HepG2 (cell line): ENCODE results near the gene TPX2. TPM values are rescaled to one million over a fixed set of nuclear protein-coding genes. Genes with fewer than 3 reads are reported as not detected.

Source experiments
- AHR ChIP-seq: IDR thresholded peaks from 2 replicates; pipeline ENCODE4 v1.6.1; 2018; ENCODE audit warnings: missing genetic modification reagents, missing compliant biosample characterization
- CAMTA2 ChIP-seq: sonication (generic); formaldehyde crosslinking; IDR thresholded peaks from 2 replicates; pipeline ENCODE4 v1.4.0; 2020; ENCODE audit warnings: mild to moderate bottlenecking, missing genetic modification reagents, borderline replicate concordance
- CBX5 ChIP-seq: sonication (generic); formaldehyde crosslinking; IDR thresholded peaks from 2 replicates; pipeline ENCODE4 v1.4.0; 2020; ENCODE audit warnings: missing genetic modification reagents, borderline replicate concordance
- CEBPG ChIP-seq: IDR thresholded peaks from 2 replicates; pipeline ENCODE4 v1.6.1; 2016
- FOXM1 ChIP-seq: sonication (generic); formaldehyde crosslinking; IDR thresholded peaks from 2 replicates; pipeline ENCODE4 v1.5.0; 2020; ENCODE audit warnings: missing genetic modification reagents
- HIC2 ChIP-seq: sonication (generic); formaldehyde crosslinking; IDR thresholded peaks from 2 replicates; pipeline ENCODE4 v1.9.0; 2022; ENCODE audit warnings: low read depth, missing genetic modification reagents
- MAF1 ChIP-seq: sonication (generic); formaldehyde crosslinking; IDR thresholded peaks from 2 replicates; pipeline ENCODE4 v1.5.0; 2020; ENCODE audit warnings: missing genetic modification reagents, borderline replicate concordance
- MAZ ChIP-seq, 2 experiments: sonication (generic) in 1 of 2; formaldehyde crosslinking in 1 of 2; IDR thresholded peaks; 2 replicates each; pipeline versions ENCODE4 v1.5.0 to v1.6.1; 2012 to 2020; ENCODE audit warnings: low read depth in 2 of 2, mild to moderate bottlenecking in 2 of 2, borderline replicate concordance in 1 of 2, improper control_type of control experiment in 1 of 2, low read length in 1 of 2, missing genetic modification reagents in 1 of 2, moderate library complexity in 1 of 2
- NCOA5 ChIP-seq: sonication (generic); formaldehyde crosslinking; IDR thresholded peaks from 2 replicates; pipeline ENCODE4 v1.4.0; 2020; ENCODE audit warnings: missing genetic modification reagents
- NR2F2 ChIP-seq: IDR thresholded peaks from 2 replicates; pipeline ENCODE4 v1.6.1; 2012; ENCODE audit warnings: low read depth, inconsistent platforms, borderline replicate concordance
- RBFOX2 ChIP-seq: fragments of 200-400 bp; formaldehyde crosslinking; IDR thresholded peaks from 2 replicates; pipeline ENCODE4 v1.6.1; 2017; ENCODE audit warnings: low read depth, mild to moderate bottlenecking, low read length
- RORA ChIP-seq: sonication (generic); formaldehyde crosslinking; IDR thresholded peaks from 2 replicates; pipeline ENCODE4 v1.5.0; 2020; ENCODE audit warnings: mild to moderate bottlenecking, missing genetic modification reagents, moderate library complexity
- RXRB ChIP-seq: IDR thresholded peaks from 2 replicates; pipeline ENCODE4 v1.6.1; 2016; ENCODE audit warnings: borderline replicate concordance, missing genetic modification reagents, missing compliant biosample characterization
- SYNCRIP ChIP-seq: fragments of 200-400 bp; formaldehyde crosslinking; IDR thresholded peaks from 2 replicates; pipeline ENCODE4 v1.6.1; 2018; ENCODE audit warnings: mild to moderate bottlenecking, low read depth, low read length; ENCODE audit not compliant: insufficient read depth
- THYN1 ChIP-seq: sonication (generic); formaldehyde crosslinking; IDR thresholded peaks from 2 replicates; pipeline ENCODE4 v1.8.1; 2023; ENCODE audit warnings: low read depth, mild to moderate bottlenecking, moderate library complexity, missing genetic modification reagents, borderline replicate concordance
- TSC22D2 ChIP-seq: sonication (generic); formaldehyde crosslinking; IDR thresholded peaks from 2 replicates; pipeline ENCODE4 v1.5.1; 2020; ENCODE audit warnings: missing genetic modification reagents, mild to moderate bottlenecking, borderline replicate concordance
- ZBTB7A ChIP-seq: sonication (generic); formaldehyde crosslinking; IDR thresholded peaks from 2 replicates; pipeline ENCODE4 v1.8.0; 2022; ENCODE audit warnings: mild to moderate bottlenecking, missing genetic modification reagents
- ZFP90 ChIP-seq: sonication (generic); formaldehyde crosslinking; IDR thresholded peaks from 2 replicates; pipeline ENCODE4 v1.8.0; 2022; ENCODE audit warnings: missing genetic modification reagents, mild to moderate bottlenecking, inconsistent platforms, borderline replicate concordance
- ZNF251 ChIP-seq: sonication (generic); formaldehyde crosslinking; IDR thresholded peaks from 2 replicates; pipeline ENCODE4 v1.9.0; 2021; ENCODE audit warnings: mild to moderate bottlenecking, missing genetic modification reagents
- ZNF441 ChIP-seq: sonication (generic); formaldehyde crosslinking; IDR thresholded peaks from 2 replicates; pipeline ENCODE4 v1.7.0; 2021; ENCODE audit warnings: missing genetic modification reagents, borderline replicate concordance
- ZNF619 ChIP-seq: sonication (generic); formaldehyde crosslinking; IDR thresholded peaks from 2 replicates; pipeline ENCODE4 v1.4.0; 2020; ENCODE audit warnings: mild to moderate bottlenecking, missing genetic modification reagents
- polyA plus RNA-seq, 8 experiments: library from polyadenylated mRNA; depleted of rRNA in 3 of 8; stranded (reverse) in 7 of 8; unstranded in 1 of 8; fragments of >200 nt; fragmentation: Illumina TruSeq in 4 of 8; extraction: Trizol in 4 of 8; gene quantifications; 2 replicates each; pipeline versions ENCODE4 v1.2.1 to v1.2.3, GENCODE V29; 2011 to 2016; ENCODE audit warnings: low read depth in 4 of 8, missing spikeins in 1 of 8, mixed read lengths in 1 of 8; ENCODE audit not compliant: insufficient read depth in 1 of 8
- total RNA-seq, 5 experiments: library from RNA; depleted of rRNA; stranded (reverse); fragments of >200 nt; fragmentation: Illumina TruSeq; extraction: Trizol; gene quantifications; 2 replicates each; pipeline ENCODE4 v1.2.3, GENCODE V29; 2016; ENCODE audit warnings: low read depth in 1 of 5
- TF ChIP-seq, protein P1 (sequence below): sonication (generic); formaldehyde crosslinking; IDR thresholded peaks from 2 replicates; pipeline ENCODE4 v1.4.0; 2020; ENCODE audit warnings: missing genetic modification reagents
- TF ChIP-seq, protein P2 (sequence below): sonication (generic); formaldehyde crosslinking; IDR thresholded peaks from 2 replicates; pipeline ENCODE4 v1.4.0; 2020; ENCODE audit warnings: missing genetic modification reagents
- TF ChIP-seq, protein P3 (sequence below): sonication (generic); formaldehyde crosslinking; IDR thresholded peaks from 2 replicates; pipeline ENCODE4 v1.4.0; 2020; ENCODE audit warnings: missing genetic modification reagents

The TPX2 gene
- total and polyA plus RNA-seq, 2 of the 13 experiments (the other 11 are each of a cell fraction or from before 2014, with no cell fraction given), result 34.3 to 124 TPM

DNA sequence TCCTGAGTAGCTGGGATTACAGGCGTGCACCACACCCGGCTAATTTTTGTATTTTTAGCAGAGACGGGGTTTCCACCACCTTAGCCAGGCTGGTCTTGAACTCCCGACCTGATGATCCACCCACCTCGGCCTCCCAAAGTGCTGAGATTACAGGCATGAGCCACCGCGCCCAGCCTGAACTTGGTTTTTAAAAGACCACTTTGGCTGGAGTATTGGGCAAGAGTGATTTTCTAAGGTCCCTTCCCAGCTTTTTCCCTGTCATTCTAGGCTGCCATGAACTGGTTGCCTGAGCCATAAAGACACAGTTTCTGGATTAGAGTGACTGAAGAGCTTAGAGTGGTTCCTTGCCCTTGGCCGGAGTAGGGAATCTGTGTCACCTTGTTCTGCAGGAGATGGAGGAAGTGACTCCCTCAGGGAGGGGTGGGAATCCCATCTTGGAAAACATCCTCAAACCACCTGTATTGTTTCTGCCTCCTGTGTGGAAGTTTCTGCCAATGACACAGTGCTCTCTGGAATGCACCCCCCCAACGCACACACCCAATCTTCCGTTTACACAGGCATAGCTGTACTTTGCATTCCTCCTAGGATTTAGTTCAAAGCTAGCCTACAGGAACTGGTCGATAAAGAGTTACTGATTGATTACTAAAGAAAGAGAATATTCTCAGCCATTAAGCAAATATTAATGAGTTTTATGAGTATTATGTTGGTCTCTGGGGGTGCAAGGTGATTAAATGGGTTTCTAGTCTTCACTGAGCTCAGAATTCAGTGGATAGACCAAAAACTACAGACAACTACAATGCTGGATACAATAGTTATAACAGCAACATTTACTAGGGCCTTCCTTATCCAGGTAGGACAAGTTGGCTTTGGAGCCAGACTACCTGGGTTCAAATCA is 34.6 kb upstream of the TPX2 start (continued):
- TF ChIP-seq CBX5 (CRISPR knock-in tag) (peak; percentile 99), TSC22D2 (peak; percentile 79; the same call in 1 of the 2 replicates), HIC2 (CRISPR knock-in tag) (peak; percentile 89; the same call in 1 of the 2 replicates), ZNF441 (CRISPR knock-in tag) (no peak; the same call in 1 of the 2 replicates), NR2F2 (peak; percentile 98), CAMTA2 (no peak), MAF1 (peak; percentile 93), AHR (CRISPR knock-in tag) (peak; percentile 77; the same call in 1 of the 2 replicates), THYN1 (CRISPR knock-in tag) (peak; percentile 19; the same call in 1 of the 2 replicates), NCOA5 (peak; percentile 96; the same call in 1 of the 2 replicates), RORA (CRISPR knock-in tag) (no peak), MAZ (IDR thresholded peaks at IDR 0.05; ENCODE audit: borderline replicate concordance, low read depth, low read length) (peak; percentile 92), MAZ (CRISPR knock-in tag; IDR thresholded peaks at IDR 0.05; ENCODE audit: low read depth) (peak; percentile 92), ZFP90 (CRISPR knock-in tag) (peak; percentile 97), ZBTB7A (CRISPR knock-in tag) (peak; percentile 93), ZNF619 (CRISPR knock-in tag) (peak; percentile 92), RXRB (CRISPR knock-in tag) (peak; percentile 99), RBFOX2 (peak; percentile 4; the same call in 1 of the 2 replicates), SYNCRIP (no peak), ZNF251 (no peak), FOXM1 (0 out of 2 replicates have a peak, but pooled peaks have one; percentile 64), CEBPG (CRISPR knock-in tag) (peak; percentile 91)
- TF ChIP-seq, protein P1, sequence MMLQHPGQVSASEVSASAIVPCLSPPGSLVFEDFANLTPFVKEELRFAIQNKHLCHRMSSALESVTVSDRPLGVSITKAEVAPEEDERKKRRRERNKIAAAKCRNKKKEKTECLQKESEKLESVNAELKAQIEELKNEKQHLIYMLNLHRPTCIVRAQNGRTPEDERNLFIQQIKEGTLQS, result peak; percentile 99
- TF ChIP-seq, protein P2, sequence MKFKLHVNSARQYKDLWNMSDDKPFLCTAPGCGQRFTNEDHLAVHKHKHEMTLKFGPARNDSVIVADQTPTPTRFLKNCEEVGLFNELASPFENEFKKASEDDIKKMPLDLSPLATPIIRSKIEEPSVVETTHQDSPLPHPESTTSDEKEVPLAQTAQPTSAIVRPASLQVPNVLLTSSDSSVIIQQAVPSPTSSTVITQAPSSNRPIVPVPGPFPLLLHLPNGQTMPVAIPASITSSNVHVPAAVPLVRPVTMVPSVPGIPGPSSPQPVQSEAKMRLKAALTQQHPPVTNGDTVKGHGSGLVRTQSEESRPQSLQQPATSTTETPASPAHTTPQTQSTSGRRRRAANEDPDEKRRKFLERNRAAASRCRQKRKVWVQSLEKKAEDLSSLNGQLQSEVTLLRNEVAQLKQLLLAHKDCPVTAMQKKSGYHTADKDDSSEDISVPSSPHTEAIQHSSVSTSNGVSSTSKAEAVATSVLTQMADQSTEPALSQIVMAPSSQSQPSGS (CRISPR knock-in tag), result peak; percentile 100
- TF ChIP-seq, protein P3, sequence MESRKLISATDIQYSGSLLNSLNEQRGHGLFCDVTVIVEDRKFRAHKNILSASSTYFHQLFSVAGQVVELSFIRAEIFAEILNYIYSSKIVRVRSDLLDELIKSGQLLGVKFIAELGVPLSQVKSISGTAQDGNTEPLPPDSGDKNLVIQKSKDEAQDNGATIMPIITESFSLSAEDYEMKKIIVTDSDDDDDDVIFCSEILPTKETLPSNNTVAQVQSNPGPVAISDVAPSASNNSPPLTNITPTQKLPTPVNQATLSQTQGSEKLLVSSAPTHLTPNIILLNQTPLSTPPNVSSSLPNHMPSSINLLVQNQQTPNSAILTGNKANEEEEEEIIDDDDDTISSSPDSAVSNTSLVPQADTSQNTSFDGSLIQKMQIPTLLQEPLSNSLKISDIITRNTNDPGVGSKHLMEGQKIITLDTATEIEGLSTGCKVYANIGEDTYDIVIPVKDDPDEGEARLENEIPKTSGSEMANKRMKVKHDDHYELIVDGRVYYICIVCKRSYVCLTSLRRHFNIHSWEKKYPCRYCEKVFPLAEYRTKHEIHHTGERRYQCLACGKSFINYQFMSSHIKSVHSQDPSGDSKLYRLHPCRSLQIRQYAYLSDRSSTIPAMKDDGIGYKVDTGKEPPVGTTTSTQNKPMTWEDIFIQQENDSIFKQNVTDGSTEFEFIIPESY, result peak; percentile 86
